ENCODE measurements around the gene TANGO6.

GRCh38 chr16:69014811-69015210 lies 171.5 kb downstream of the TANGO6 start:
- TF ChIP-seq POLR2A (IDR thresholded peaks at IDR 0.05) (no peak), CTCF (IDR thresholded peaks at IDR 0.05) (no peak)
